OCI-LY7 (cell line): ENCODE data around the gene PTPRS. TPM values are rescaled to one million over a fixed set of nuclear protein-coding genes. Genes with fewer than 3 reads are reported as not detected.

Experiments used
- BruUV-seq: library from RNA; stranded (reverse); fragments of 400-500 nt; replicated peaks from 2 replicates; lab custom pipeline; 2021; lab: Mats Ljungman, UMichigan
- CTCF ChIA-PET: fragments of 300-600 bp; sonication (Branson Sonifier 250); formaldehyde crosslinking; loops from one replicate; lab custom pipeline; 2022; ENCODE audit warnings: antibody characterized with exemption; ENCODE audit not compliant: unreplicated experiment; lab: Charles Lee
- POLR2A ChIA-PET: fragments of 300-600 bp; sonication (Branson Sonifier 250); formaldehyde crosslinking; loops from one replicate; lab custom pipeline; 2022; ENCODE audit warnings: antibody characterized with exemption; lab: Charles Lee
- DNase-seq: peaks from one replicate; pipeline ENCODE4 v3.0.0-alpha.2; 2015; ENCODE audit warnings: low spot score
- H2AFZ ChIP-seq: fragments of 200-600 bp; sonication (generic), shearing (Covaris generic); 2 replicates; pipeline ENCODE4 v1.6.1; 2014; ENCODE audit warnings: mild to moderate bottlenecking, antibody characterized with exemption, low read length, moderate library complexity
- H3K27ac ChIP-seq: fragments of 200-600 bp; sonication (generic); 2 replicates; pipeline ENCODE4 v1.5.1; 2014; ENCODE audit warnings: mixed run types, low read depth, mild to moderate bottlenecking, moderate library complexity, low read length, inconsistent platforms; ENCODE audit not compliant: poor library complexity, severe bottlenecking
- H3K36me3 ChIP-seq: fragments of 200-600 bp; sonication (generic); 2 replicates; pipeline ENCODE4 v1.6.1; 2014; ENCODE audit warnings: mild to moderate bottlenecking, antibody characterized with exemption, low read length, moderate library complexity, mixed read lengths; ENCODE audit not compliant: insufficient read depth
- H3K4me1 ChIP-seq: fragments of 200-600 bp; sonication (generic); 2 replicates; pipeline ENCODE4 v1.5.1; 2014; ENCODE audit warnings: mild to moderate bottlenecking, low read length; ENCODE audit not compliant: insufficient read depth, poor library complexity, severe bottlenecking
- H3K4me2 ChIP-seq: fragments of 200-600 bp; sonication (generic); 2 replicates; pipeline ENCODE4 v1.6.1; 2014; ENCODE audit warnings: mild to moderate bottlenecking, low read length
- H3K4me3 ChIP-seq: fragments of 200-600 bp; sonication (generic); 2 replicates; pipeline ENCODE4 v1.5.1; 2014; ENCODE audit warnings: mild to moderate bottlenecking, low read depth, low read length; ENCODE audit not compliant: poor library complexity, severe bottlenecking
- H3K79me2 ChIP-seq: fragments of 200-600 bp; sonication (generic); 2 replicates; pipeline ENCODE4 v1.6.1; 2016; ENCODE audit warnings: low read depth, mild to moderate bottlenecking, low read length, moderate library complexity, mixed read lengths; ENCODE audit not compliant: insufficient read depth
- H3K9me2 ChIP-seq: fragments of 200-600 bp; sonication (generic); 2 replicates; pipeline ENCODE4 v1.6.1; 2016; ENCODE audit warnings: mild to moderate bottlenecking, low read length, mixed read lengths; ENCODE audit not compliant: insufficient read depth
- H3K9me3 ChIP-seq: fragments of 200-600 bp; sonication (generic); 2 replicates; pipeline ENCODE4 v1.6.1; 2014; ENCODE audit warnings: mild to moderate bottlenecking, mixed run types, low read length, mixed read lengths
- H4K20me1 ChIP-seq: fragments of 200-600 bp; sonication (generic); 2 replicates; pipeline ENCODE4 v1.6.1; 2014; ENCODE audit warnings: mild to moderate bottlenecking, antibody characterized with exemption, low read length, moderate library complexity, mixed read lengths; ENCODE audit not compliant: insufficient read depth
- CTCF ChIP-seq: fragments of 200-600 bp; sonication (generic); conservative IDR thresholded peaks from 2 replicates; pipeline ENCODE4 v1.5.1; 2014; ENCODE audit warnings: mild to moderate bottlenecking, antibody characterized with exemption, low read length, moderate library complexity, mixed read lengths
- EZH2phosphoT487 ChIP-seq: fragments of 200-600 bp; sonication (generic); IDR thresholded peaks from 2 replicates; pipeline ENCODE4 v1.6.1; 2018; ENCODE audit warnings: low read depth, borderline replicate concordance, mild to moderate bottlenecking, mixed run types, antibody characterized with exemption, low read length, moderate library complexity, mixed read lengths
- intact Hi-C: fragments of 100-400 bp; cut with micrococcal nuclease; formaldehyde crosslinking; loops from one replicate; pipeline ENCODE4 v1.10.0; 2022; ENCODE audit not compliant: unreplicated experiment
- total RNA-seq, 2 experiments: library from RNA; depleted of rRNA in 1 of 2; stranded (reverse); fragments of >200 nt in 1 of 2; shearing (Covaris generic) in 1 of 2; gene quantifications; 2 replicates each; pipeline ENCODE4 v1.2.3, GENCODE V29; 2014 to 2022

PTPRS gene
- total RNA-seq, 2 experiments from 2014 or later = 48.5 to 88.7 TPM

DNA sequence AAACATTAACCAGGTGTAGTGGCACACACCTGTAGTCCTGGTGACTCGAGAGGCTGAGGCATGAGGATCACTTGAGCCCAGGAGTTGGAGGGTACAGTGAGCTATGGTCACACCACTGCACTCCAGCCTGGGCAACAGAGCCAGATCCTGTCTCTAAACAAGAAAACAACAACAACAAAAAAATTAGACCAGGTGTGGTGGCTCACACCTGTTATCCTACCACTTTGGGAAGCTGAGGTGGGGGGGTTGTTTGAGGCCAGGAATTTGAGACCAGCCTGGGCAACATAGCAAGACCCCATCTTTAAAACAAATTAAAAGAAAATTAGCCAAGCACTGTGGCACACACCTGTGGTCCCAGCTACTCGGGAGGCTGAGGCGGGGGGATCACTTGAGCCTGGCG is 20.8 kb upstream of the PTPRS start:
- H3K4me2 ChIP-seq = no peak overlapping the region
- H4K20me1 ChIP-seq = no peaks in the 10 kb centered on the region
- ChIA-PET POLR2A (no interaction called here), CTCF (no interaction called here)
- no peak overlapping the region for H2AFZ ChIP-seq
- TF ChIP-seq EZH2phosphoT487 (no peak), CTCF (no peak)
- no peaks in the 10 kb centered on the region for H3K4me1 ChIP-seq
- no peak for DNase-seq
- no peaks in the 10 kb centered on the region for H3K9me3 ChIP-seq
- no peaks in the 10 kb centered on the region for H3K36me3 ChIP-seq
- H3K4me3 ChIP-seq = no peak overlapping the region
- no peaks in the 10 kb centered on the region for H3K79me2 ChIP-seq
- intact Hi-C loops = no loop called here
- no TSS peak for BruUV-seq
- no peak overlapping the region for H3K27ac ChIP-seq
- H3K9me2 ChIP-seq = no peaks in the 10 kb centered on the region

DNA sequence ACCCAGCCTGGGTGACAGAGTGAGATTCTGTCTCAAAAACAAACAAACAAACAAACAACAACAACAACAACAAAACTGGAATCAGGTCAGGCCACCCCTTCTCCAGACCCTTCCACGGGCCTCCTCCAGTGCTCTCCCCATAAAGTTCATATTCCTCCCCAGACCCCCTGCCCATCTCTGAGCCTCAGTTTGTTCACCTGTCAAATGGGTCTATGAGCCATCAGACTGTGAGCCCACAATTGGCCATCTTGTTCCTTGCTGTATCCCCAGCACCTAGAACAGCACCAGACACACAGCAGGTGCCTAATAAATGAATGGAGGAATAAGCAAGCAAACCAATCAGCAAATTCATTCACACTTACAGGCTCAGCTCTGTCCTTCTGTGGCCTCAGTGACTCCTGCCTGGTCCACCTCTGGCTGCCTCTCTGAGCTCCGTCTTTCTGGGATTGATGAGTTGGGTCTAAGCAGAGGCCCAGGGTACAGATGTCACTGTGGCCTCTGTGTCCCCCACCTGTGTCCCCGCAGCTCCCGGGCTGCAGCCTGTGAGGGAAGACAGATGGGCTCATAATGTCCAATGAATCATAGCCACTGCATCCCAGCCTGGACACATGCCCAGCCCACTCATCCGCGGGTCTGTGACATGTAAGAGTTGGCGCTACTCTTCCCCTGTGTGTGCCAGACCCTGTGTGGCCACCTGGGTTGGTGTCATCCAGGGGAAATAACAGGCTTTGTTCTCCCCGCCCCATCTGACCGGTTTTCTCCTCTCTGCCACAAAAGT is 19.6 kb upstream of the PTPRS start:
- intact Hi-C loops = no loop called here
- POLR2A ChIA-PET = no interaction called here
- TF ChIP-seq EZH2phosphoT487 = no peak
- no peak for TF ChIP-seq CTCF

DNA sequence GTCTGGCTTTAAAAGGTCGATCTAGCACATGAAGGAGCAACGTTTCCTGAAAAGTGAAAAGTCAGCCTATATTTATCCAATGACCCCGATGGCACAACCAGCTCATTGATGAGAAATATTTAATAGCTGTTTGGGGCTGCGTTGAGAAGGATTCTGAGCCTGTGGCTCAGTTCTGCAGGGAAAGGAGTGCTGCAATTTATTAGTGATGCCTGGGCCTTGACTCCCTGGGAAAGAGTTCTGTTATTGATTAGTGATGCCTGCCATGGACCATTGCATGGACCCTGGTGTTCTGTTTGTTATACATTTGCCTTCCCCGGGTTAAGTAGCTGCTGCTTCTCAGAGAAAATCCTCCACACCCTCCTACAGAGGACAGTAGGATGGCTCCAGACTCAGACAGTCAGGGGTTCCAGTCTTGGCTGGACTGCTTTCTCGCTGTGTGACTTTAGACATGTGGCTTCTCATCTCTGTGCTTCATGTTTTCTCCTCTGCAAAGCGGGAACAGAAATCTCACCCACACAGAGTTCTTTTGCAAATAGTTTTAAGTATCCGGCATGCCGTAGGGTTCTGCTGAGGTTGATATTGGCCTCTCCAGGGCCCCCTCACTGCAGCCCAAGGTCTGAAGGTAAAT is 17.7 kb upstream of the PTPRS start:
- POLR2A ChIA-PET = no interaction called here
- Histone ChIP-seq H3K9me2 (no peaks in the 10 kb centered on the region), H3K9me3 (no peaks in the 10 kb centered on the region), H3K4me3 (no peak overlapping the region), H3K36me3 (no peaks in the 10 kb centered on the region), H3K27ac (no peak overlapping the region), H3K4me2 (no peak overlapping the region), H4K20me1 (no peaks in the 10 kb centered on the region), H3K79me2 (no peaks in the 10 kb centered on the region), H3K4me1 (no peaks in the 10 kb centered on the region), H2AFZ (no peak overlapping the region)
- intact Hi-C loops = no loop called here
- DNase-seq = no peak
- BruUV-seq = no TSS peak
- CTCF ChIA-PET = no interaction called here
- TF ChIP-seq EZH2phosphoT487 (no peak), CTCF (no peak)

More for the DNA sequence above, 19.6 kb upstream of the PTPRS start:
- CTCF ChIA-PET = no interaction called here
- no peak for DNase-seq
- no peak overlapping the region for H3K4me3 ChIP-seq
- no peak overlapping the region for H3K4me2 ChIP-seq
- no peaks in the 10 kb centered on the region for H3K9me2 ChIP-seq
- BruUV-seq = no TSS peak
- no peaks in the 10 kb centered on the region for H4K20me1 ChIP-seq
- H3K4me1 ChIP-seq = no peaks in the 10 kb centered on the region
- no peak overlapping the region for H2AFZ ChIP-seq
- H3K36me3 ChIP-seq = no peaks in the 10 kb centered on the region
- no peaks in the 10 kb centered on the region for H3K9me3 ChIP-seq
- no peak overlapping the region for H3K27ac ChIP-seq
- no peaks in the 10 kb centered on the region for H3K79me2 ChIP-seq
